Skeletal muscle tissue (tissue), 4 donors: ENCODE measurements around the gene TBCD. TPM values are rescaled to one million over a fixed set of nuclear protein-coding genes. Genes with fewer than 3 reads are reported as not detected.

ENCODE experiments used
- H3K27ac ChIP-seq: one replicate; pipeline ENCODE4 v1.7.0; 2013; ENCODE audit warnings: mild to moderate bottlenecking, low read depth, low read length, inconsistent platforms
- H3K27me3 ChIP-seq, 3 donors: one replicate each; pipeline ENCODE4 v1.7.0; 2013; ENCODE audit warnings: low read length in 3 of 3; ENCODE audit not compliant: control insufficient read depth in 3 of 3, insufficient read depth in 3 of 3
- H3K36me3 ChIP-seq, 3 donors: one replicate each; pipeline ENCODE4 v1.7.0; 2013; ENCODE audit warnings: low read length in 3 of 3; ENCODE audit not compliant: control insufficient read depth in 3 of 3, insufficient read depth in 3 of 3
- H3K4me1 ChIP-seq, 3 donors: one replicate each; pipeline ENCODE4 v1.7.0; 2013; ENCODE audit warnings: low read length in 3 of 3, mild to moderate bottlenecking in 3 of 3; ENCODE audit not compliant: control insufficient read depth in 3 of 3, insufficient read depth in 3 of 3
- H3K4me3 ChIP-seq, 3 donors: one replicate each; pipeline ENCODE4 v1.7.0; 2013; ENCODE audit warnings: low read length in 3 of 3
- H3K9ac ChIP-seq, 3 donors: one replicate each; pipeline ENCODE4 v1.7.0; 2013; ENCODE audit warnings: low read length in 3 of 3, mild to moderate bottlenecking in 3 of 3, moderate library complexity in 2 of 3, low read depth in 1 of 3
- H3K9me3 ChIP-seq, 3 donors: one replicate each; pipeline ENCODE4 v1.7.0; 2013; ENCODE audit warnings: low read length in 3 of 3; ENCODE audit not compliant: control insufficient read depth in 3 of 3
- total RNA-seq: library from RNA; depleted of rRNA; stranded (reverse); fragments of >200 nt; gene quantifications from one replicate; pipeline ENCODE4 v1.2.3, GENCODE V29; 2014
- donor health status: Osteomylitis.

The TBCD gene
- total RNA-seq, 1 donor from 2014 or later: 27.1 TPM

- H3K4me3 ChIP-seq: no peak overlapping the region
Measured at GRCh38 chr17:82844796-82845162, 92.9 kb downstream of the TBCD start.

GRCh38 chr17:82845163-82845807 lies 93.4 kb downstream of the TBCD start:
- Histone ChIP-seq H3K4me1 (peaks cover 0 to 10% (median 7%) of the 10 kb centered on the region in 3 donors), H3K36me3 (peaks cover 0 to 2% (median 0%) of the 10 kb centered on the region in 3 donors), H3K9me3 (no peaks in the 10 kb centered on the region), H3K27me3 (no peaks in the 10 kb centered on the region), H3K27ac (peak overlapping the region; percentile 30), H3K9ac (peak overlapping the region in 1 of 3 donors; percentile 16), H3K4me3 (peak overlapping the region; percentile 11 to 33 (median 29))

More at GRCh38 chr17:82844796-82845162, 92.9 kb downstream of the TBCD start:
- no peaks in the 10 kb centered on the region for H3K9me3 ChIP-seq
- H3K4me1 ChIP-seq: peaks cover 0 to 9% (median 7%) of the 10 kb centered on the region in 3 donors
- H3K27ac ChIP-seq: peak overlapping the region; percentile 30
- no peaks in the 10 kb centered on the region for H3K27me3 ChIP-seq
- H3K36me3 ChIP-seq: peaks cover 0 to 2% (median 0%) of the 10 kb centered on the region in 3 donors
- peak overlapping the region in 1 of 3 donors; percentile 16 for H3K9ac ChIP-seq

DNA sequence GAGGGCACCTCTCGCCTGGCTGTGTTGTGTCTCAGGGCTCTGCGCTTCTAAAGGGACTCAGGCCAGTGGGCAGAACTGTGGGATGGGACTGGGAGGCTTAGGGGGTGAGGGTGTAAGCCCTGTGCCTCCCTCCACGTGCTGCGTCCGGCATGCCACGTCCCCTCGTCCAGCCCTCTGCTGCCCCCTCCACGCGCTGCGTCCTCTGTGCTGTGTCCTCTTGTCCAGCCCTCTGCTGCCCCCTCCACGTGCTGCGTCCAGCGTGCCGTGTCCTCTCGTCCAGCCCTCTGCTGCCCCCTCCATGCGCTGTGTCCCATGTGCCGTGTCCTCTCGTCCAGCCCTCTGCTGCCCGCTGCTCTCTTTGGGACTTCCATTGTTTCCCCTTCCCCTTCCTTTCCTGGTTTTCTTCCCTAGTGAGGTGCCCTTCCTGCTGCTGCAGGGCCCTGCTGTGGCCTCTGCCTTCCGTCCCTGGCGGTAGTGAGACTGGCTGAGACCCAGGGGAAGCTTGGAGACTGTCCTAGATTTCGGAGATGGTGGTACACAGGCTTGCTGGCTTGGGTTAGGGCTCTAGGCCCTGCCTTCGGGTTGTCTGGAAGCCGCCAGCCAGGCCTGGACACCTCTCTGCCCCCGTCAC lies 94.3 kb downstream of the TBCD start:
- peak overlapping the region in 1 of 3 donors; percentile 40 for H3K9ac ChIP-seq

DNA sequence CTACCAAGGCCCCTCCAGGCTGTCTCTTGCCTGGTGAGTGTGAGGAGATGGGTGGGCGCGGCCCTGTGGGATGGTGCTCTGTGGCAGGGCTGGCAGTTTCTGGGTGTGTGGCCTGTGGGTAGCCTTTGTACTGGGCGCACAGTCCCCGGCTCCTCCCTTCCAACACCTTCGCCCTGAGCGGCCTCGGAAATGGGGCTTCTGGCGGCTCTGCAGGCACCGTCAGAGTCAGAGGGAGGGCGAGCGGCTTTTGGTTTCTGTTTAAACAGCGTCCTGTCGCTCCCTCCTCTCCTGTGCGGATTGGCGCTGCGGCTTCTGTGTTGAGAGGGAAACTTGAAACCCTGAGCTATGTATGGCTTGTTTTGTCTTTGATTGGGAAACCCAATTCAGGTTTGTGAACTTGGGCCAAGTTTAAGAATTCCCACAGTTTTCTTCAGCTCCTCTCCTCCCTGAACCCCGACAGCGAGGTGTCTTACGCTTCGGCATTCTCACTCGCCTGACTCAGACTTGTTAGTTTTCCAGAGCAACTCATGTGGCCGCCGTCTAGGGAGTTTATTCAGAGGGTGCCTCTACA lies 96.2 kb downstream of the TBCD start:
- peak overlapping the region in 1 of 3 donors; percentile 28 for H3K9ac ChIP-seq
- peak overlapping the region; percentile 40 to 60 (median 41) for H3K4me3 ChIP-seq
- peak overlapping the region; percentile 47 for H3K27ac ChIP-seq

More for the DNA sequence above, 94.3 kb downstream of the TBCD start:
- peak overlapping the region; percentile 11 to 56 (median 33) for H3K4me3 ChIP-seq
- peaks cover 0 to 10% (median 7%) of the 10 kb centered on the region in 3 donors for H3K4me1 ChIP-seq
- no peaks in the 10 kb centered on the region for H3K27me3 ChIP-seq
- no peaks in the 10 kb centered on the region for H3K9me3 ChIP-seq
- H3K27ac ChIP-seq: peak overlapping the region; percentile 19
- H3K36me3 ChIP-seq: peaks cover 0 to 2% (median 0%) of the 10 kb centered on the region in 3 donors

GRCh38 chr17:82849076-82849945 lies 97.4 kb downstream of the TBCD start:
- Histone ChIP-seq H3K9ac (no peak overlapping the region), H3K4me3 (no peak overlapping the region), H3K36me3 (peaks cover under 1 to 4% (median 2%) of the 10 kb centered on the region in 3 donors), H3K27ac (no peak overlapping the region), H3K27me3 (no peaks in the 10 kb centered on the region), H3K9me3 (no peaks in the 10 kb centered on the region), H3K4me1 (peaks cover 0 to 10% (median 4%) of the 10 kb centered on the region in 3 donors)

More for the DNA sequence above, 96.2 kb downstream of the TBCD start:
- Histone ChIP-seq H3K4me1 (peaks cover 0 to 10% (median 4%) of the 10 kb centered on the region in 3 donors), H3K9me3 (no peaks in the 10 kb centered on the region), H3K36me3 (peaks cover 0 to 2% (median 0%) of the 10 kb centered on the region in 3 donors), H3K27me3 (no peaks in the 10 kb centered on the region)

GRCh38 chr17:82851381-82851780 lies 99.5 kb downstream of the TBCD start:
- peaks cover 5 to 8% (median 6%) of the 10 kb centered on the region in 3 donors for H3K36me3 ChIP-seq
- no peak overlapping the region for H3K27ac ChIP-seq
- H3K4me1 ChIP-seq: peaks cover 0 to 5% (median 0%) of the 10 kb centered on the region in 3 donors
- no peak overlapping the region for H3K9ac ChIP-seq
- no peaks in the 10 kb centered on the region for H3K9me3 ChIP-seq
- H3K4me3 ChIP-seq: no peak overlapping the region
- H3K27me3 ChIP-seq: no peaks in the 10 kb centered on the region

- Histone ChIP-seq H3K4me3 (no peak overlapping the region), H3K4me1 (peaks cover under 1 to 8% (median 3%) of the 10 kb centered on the region in 3 donors), H3K36me3 (peaks cover 5 to 8% (median 6%) of the 10 kb centered on the region in 3 donors), H3K9me3 (no peaks in the 10 kb centered on the region), H3K27ac (no peak overlapping the region), H3K27me3 (no peaks in the 10 kb centered on the region), H3K9ac (no peak overlapping the region)
Measured at GRCh38 chr17:82854226-82854625, 102.4 kb downstream of the TBCD start.

DNA sequence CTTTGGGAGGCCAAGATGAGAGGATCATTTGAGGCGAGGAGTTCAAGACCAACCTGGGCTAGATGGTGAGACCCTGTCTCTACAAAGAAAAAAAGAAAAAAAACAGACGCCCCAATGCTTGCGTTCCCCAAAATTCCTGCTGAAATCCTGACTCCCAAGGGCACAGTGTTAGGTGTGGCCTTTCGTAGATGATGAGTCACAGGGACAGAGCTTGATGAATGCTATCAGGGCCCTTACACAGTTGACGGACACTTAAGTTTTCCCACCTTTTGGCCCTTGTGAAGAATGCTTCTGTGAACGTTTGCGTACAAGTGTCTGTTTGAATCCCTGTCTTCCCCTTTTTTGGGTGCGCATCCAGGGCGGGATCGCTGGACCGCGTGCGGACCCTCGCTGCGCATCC lies 104.5 kb downstream of the TBCD start:
- Histone ChIP-seq H3K27ac (no peak overlapping the region), H3K9me3 (no peaks in the 10 kb centered on the region), H3K36me3 (peaks cover 3 to 8% (median 6%) of the 10 kb centered on the region in 3 donors), H3K27me3 (no peaks in the 10 kb centered on the region), H3K9ac (no peak overlapping the region), H3K4me1 (peaks cover 13 to 16% (median 15%) of the 10 kb centered on the region in 3 donors), H3K4me3 (no peak overlapping the region)

DNA sequence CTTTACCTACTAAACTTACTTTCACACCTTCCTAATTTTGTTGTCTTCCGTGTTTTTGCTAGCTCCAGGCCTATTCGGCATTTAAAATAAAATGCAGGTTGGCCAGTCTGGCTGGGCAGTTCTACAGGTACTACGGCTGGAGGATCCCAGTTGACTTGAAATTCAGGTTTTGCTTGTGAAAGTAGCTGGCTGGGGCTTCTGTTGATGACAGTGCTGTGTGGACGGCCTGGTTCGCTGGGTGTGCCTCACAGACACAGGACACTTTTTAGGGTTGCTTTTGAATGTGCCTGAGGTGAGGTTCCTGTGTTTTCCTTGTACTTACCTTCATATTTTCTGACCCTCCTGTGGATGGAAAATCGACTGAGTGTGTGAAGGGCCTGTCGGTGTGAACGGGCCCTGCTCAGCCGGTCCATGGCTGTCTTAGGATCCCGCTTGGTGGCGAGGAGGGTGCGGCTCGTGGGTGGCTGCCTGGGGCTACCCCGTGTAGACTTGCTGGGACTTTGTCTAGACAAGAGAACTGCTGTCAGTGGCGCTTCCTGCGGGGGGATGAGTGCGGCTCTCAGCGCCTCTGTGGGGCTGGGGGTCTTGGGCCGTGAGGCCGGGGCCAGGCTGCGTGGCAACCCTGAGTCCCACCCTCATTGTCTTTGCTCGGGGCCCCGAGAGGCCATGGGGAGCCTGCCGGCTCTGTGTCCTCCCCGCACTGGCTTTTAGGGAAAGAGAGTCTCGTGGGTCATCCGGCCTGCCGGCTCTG lies 106.7 kb downstream of the TBCD start:
- peaks cover 13 to 19% (median 19%) of the 10 kb centered on the region in 3 donors for H3K4me1 ChIP-seq
- H3K9ac ChIP-seq: no peak overlapping the region
- no peaks in the 10 kb centered on the region for H3K27me3 ChIP-seq
- H3K9me3 ChIP-seq: no peaks in the 10 kb centered on the region
- H3K4me3 ChIP-seq: no peak overlapping the region
- peaks cover 3 to 8% (median 6%) of the 10 kb centered on the region in 3 donors for H3K36me3 ChIP-seq
- H3K27ac ChIP-seq: peak overlapping the region; percentile 62
